Erythroblast (primary cell): ENCODE measurements around the gene ATF2.
A peak's percentile ranks its signal among the peaks of the same experiment; 100 is the strongest.

Source experiments
- DNase-seq, 2 experiments: peaks; one replicate each; lab custom pipeline; 2025; lab: John Stamatoyannopoulos, UW
- GATA1 ChIP-seq: IDR thresholded peaks from 2 replicates; pipeline ENCODE4 v1.6.1; 2011; ENCODE audit warnings: low read depth, mild to moderate bottlenecking, control low read depth, low read length, moderate library complexity
- POLR2A ChIP-seq: IDR thresholded peaks from 2 replicates; pipeline ENCODE4 v1.6.1; 2011; ENCODE audit warnings: mild to moderate bottlenecking, low read length

Gene ATF2

DNA sequence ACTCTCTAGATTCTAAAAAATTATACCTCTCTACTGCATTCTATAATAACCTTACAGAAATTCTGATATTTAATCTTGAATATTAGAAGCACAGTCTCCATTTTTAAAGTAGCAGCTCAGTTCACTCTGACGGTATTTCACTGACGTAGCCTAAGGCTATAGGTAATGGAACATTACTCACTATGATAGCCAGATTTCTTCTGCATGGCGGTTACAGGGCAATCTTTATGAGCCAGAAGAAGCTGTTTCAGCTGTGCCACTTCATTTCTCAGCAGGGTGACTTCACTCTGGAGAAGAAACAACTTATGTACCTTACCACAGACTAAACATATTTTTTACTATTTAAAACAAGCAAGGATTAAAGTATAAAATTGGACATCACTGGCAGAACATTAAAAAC is 87.5 kb downstream of the ATF2 start:
- TF ChIP-seq GATA1 (no peak), POLR2A (no peak)
- no peak for DNase-seq

DNA sequence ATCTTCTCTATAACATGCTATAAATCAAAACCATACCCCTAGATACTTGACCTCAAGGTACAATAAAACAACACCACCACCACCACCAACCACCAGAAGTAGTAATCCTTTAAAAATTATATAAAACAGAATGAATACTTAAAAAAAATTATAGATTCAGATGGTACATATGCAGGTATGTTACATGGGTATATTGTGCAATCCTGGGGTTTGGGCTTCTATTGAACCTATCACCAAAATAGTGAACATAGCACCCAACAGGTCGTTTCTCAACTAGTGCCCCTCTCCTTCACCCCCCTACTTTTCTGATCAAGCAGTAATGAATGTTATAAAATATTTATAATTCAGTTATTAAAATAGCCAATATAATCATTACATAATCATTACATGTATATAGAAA is 91.7 kb downstream of the ATF2 start:
- no peak for TF ChIP-seq POLR2A
- no peak for TF ChIP-seq GATA1
- DNase-seq, result no peak

DNA sequence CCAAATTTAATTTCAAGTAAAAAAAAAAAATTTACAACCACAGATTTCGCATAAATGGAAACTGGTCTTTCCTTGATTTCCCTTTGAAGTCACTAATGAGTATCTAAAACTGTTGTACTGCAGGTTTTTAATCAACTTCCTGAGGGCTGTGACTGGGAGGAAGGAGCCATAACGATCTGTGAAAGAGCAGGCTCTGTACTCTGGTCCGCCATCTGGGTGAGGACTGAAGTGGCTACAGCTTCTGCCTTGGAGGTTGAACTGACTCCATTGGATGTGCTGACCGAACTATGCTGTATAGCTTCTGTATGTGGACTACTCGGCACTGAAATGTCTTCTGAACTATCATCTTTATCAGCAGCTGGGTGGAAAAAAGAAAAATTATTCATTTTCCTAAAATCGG is 93.5 kb downstream of the ATF2 start:
- TF ChIP-seq POLR2A (no peak), GATA1 (no peak)
- DNase-seq, result no peak

DNA sequence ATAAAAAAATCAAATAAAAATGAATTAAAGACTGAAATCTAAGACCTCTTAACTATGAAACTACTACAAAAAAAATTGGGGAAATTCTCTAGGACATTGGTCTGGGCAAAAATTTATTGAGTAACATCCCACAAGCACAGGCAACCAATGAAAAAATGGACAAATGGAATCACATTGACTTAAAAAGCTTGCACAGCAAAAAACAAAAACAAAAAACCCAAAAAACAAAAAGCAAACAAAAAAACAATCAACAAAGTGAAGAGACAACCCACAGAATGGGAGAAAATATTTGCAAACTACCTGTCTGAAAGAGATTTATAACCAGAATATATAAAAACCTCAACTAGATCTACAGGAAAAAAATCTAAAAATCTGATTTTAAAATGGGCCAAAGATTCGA is 99.5 kb downstream of the ATF2 start:
- DNase-seq, result no peak
- no peak for TF ChIP-seq POLR2A
- TF ChIP-seq GATA1, result no peak

DNA sequence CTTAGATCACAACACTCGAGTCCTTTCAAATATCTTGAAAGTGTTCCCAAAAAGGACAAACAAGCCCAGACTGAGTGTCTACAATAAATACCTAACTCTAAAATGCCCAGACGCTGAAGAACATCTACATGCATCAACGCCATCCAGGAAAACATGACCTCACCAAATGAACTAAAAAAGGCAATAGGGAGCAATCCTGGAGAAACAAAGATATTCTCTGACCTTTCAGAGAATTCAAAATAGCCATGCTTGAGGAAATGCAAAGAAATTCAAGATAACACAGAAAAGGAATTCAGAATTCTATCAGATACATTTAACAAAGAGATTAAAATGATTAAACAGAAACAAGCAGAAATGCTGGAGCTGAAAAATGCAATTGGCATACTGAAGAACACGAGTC is 101.6 kb downstream of the ATF2 start:
- no peak for DNase-seq
- TF ChIP-seq POLR2A (no peak), GATA1 (no peak)

DNA sequence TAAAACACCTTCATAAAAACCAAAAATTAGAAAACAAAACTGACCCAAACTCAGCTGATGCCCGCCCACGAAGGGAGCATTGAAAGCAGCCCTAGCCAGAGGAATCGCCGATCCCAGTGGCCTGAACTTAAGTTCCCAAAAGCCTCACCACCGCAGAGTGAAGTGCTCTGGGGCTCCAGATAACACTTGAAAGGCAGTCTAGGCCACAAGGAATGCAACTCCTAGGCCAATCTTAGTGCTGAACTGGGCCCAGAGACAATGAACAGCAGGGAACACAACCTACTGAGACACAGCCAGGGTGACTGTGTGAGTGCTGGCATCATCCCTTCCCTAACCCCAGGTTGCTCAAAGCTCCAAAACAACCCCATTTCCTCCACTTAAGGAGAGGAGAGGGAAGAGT is 103.2 kb downstream of the ATF2 start:
- TF ChIP-seq GATA1, result no peak
- TF ChIP-seq POLR2A, result no peak
- no peak for DNase-seq

DNA sequence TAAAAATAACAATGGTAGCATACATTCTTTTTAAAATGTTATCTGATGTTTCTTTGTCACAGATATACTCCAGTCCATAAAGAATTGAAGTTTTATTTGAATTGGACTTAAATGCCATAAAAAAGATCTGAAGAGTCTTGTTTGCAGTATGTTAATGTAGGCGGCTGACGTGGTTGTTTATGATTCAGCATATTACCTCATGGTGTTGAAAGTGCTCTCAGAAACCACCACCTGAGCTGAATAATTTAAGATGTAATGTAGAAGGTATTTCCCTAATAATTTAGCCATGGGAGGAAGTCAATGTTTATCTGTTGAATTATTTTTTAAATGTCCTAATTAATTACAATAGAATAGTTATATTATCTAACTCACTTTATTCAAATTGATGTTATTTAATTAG is 104.3 kb downstream of the ATF2 start:
- DNase-seq, result no peak
- TF ChIP-seq GATA1 (no peak), POLR2A (no peak)

DNA sequence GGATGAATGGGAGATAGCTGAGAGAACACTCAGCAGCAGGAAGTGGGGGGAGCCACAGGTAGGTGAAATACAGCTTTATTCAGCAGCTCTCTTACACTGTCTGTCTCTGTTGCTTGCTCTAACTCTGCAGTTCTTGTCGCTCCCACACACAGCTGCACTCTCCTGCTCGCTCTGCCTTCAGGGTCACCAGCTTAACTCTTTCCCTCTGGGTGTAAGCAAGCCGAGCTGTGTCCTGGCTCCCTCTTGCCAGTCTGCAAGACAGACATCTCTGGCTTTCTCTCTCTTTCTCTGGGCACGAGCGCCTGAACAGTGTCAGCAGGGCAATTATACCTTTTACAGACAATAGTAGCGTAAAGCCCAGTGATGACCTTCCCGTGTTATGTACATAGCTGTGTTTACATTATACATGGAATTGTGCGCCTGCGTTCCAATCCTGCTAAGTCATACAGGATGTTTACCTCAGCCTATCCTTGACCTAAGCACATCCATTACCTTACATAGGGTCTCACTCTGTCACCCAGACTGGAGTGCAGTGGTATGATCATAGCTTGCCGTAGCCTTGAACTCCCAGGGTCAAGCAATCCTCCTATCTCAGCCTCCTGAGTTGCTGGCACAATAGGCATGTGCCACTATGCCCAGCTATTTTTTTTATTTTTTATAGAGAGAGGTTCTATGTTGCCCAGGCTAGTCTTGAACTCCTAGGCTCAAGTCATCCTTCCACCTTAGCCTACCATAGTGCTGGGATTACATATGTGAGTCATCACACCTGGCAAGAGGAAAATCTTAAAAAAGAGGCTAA is 105.0 kb downstream of the ATF2 start:
- TF ChIP-seq GATA1 (no peak), POLR2A (no peak)
- peak in 1 of 2 experiments; percentile 33 for DNase-seq

DNA sequence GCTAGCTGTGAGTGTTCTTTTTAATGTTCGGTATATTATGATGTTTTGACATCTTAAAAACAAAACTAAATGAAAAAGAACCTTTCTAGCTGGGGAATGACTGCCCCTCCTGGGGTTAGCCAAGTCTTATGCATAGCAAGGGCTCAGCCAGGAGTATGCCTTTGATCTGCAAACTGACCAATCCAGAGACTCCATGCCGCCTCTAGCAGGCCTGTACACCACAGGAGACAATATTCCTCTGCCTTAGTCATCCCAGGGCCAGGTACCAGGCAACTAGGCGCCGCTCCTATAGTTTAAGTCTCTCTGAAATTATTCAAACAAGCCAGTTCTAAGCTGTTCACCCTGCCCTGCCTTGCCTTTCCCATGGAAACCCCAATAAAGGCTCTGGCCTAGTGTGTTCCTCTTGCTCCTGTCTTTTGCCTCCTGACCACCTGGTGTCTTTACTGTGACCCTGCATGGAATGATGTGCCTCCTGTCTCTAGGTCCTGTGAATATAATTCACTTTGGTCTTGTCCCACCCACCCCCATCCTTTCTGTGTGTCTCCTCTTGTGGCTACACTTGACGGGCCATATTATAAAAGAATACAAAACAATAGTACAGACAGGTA is 110.8 kb downstream of the ATF2 start:
- TF ChIP-seq POLR2A (no peak), GATA1 (no peak)
- DNase-seq, result no peak

DNA sequence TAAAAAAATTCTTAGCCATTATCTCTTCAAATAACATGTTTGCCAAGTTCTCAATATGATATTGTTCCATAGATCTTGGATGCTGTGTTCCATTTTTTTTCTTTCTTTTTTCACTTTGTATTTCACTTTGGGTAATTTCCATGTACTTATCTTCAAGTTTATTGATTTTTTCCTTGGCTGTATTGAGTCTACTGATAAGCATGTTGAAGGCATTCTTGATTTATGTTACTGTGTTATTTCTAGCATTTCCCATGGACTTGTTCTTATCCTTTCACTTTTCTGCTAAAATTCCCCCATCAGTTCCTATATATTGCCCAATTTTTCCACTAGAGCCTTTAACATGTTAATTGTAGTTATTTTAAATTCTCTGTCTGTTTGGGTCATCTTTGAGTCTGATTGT is 112.0 kb downstream of the ATF2 start:
- no peak for DNase-seq

DNA sequence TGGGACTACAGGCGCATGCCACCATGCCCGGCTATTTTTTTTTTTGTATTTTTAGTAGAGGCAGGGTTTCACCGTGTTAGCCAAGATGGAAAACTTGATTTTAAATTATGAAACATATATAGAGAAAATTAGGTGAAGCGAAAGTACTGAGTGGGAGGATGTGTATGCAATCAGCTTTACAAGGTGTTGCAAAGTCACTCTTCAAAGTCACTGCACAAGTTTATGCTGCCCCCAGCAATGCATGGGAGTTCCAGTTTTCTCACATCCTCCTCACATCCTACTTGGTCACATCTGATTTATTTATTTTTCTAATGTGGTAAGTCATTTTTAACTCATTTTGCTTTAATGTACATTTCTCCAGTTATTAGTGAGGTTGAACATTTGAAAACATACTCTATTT is 113.7 kb downstream of the ATF2 start:
- TF ChIP-seq GATA1 (no peak), POLR2A (no peak)
- DNase-seq, result no peak

More for the DNA sequence above, 112.0 kb downstream of the ATF2 start:
- no peak for TF ChIP-seq POLR2A
- no peak for TF ChIP-seq GATA1

DNA sequence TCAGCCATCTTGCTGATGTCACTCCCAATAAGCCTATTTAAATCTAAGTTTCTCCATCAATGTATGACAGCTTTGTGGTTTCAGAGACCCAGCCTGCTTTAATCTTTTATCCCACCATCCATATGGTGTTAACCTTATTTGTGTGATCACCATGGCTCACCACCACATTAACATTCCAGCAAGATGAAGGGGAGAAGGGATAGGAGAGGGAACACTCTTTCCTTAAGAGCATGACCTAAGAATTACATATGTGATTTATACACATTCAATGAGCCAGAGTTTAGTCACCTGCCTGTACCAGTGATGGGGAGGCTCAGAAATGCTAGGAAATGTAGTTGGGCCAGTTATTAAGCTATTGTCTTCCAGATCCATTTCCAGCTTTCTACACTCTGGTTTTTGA is 118.3 kb downstream of the ATF2 start:
- TF ChIP-seq POLR2A, result no peak
- no peak for TF ChIP-seq GATA1
- DNase-seq, result no peak

DNA sequence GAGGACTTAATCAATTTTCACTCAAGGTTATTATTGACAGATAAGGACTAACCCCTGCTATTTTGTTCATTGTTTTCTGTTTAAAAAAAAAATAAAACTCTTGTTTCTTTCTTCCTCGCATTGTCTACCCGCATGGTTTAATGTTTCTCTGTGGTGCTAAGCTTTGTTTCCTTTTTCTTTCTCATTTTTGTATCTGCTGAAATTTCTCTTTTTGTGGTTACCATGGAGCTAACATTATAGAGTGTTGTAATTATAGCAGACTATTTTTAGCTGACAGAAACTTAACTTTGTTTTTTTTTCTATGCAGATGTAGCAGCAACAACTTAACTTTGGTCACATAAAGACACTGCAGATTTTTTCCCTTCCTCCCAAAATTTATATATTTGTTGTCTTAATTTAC is 119.7 kb downstream of the ATF2 start:
- TF ChIP-seq GATA1 (no peak), POLR2A (no peak)
- no peak for DNase-seq

DNA sequence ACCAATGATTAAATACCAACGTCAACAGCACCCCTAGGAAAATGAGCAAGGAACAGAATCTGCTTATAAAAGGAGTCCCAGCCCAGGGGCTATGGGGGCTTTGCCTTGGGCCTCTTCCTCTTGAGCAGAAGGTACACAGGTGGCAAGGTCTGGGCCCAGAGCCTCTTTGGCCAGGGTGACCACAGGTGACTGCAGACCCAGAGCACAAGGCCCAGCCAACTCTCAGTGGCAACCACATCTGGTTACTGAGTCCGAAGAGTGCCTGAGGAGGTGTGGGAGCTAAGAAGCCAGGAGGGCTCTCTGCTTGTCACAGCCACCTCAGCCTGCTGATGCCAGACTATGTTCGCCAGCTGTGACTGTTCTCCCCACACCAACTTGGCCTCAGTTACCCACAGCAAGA is 128.5 kb downstream of the ATF2 start:
- DNase-seq, result no peak
- TF ChIP-seq POLR2A (no peak), GATA1 (no peak)
